T-helper 2 cell treated with Interferon-gamma antibody and Interleukin-4, amounts not matched to agents 5 μg/mL and 100 μg/mL, for 36 hours (primary cell): Measurements from ENCODE around the gene DLG1.
"Not testable (repeated sequence)": the region's sequence is repeated elsewhere in the genome, so short reads cannot be mapped to it uniquely, and the experiment has no call there.

ENCODE experiments used
- DNase-seq: peaks from one replicate; pipeline ENCODE4 v3.0.0; 2021; ENCODE audit warnings: low spot score
- H3K27ac Mint-ChIP-seq: one replicate; pipeline ENCODE4 v1.8.0; 2021; ENCODE audit warnings: mild to moderate bottlenecking, mixed read lengths
- H3K27me3 Mint-ChIP-seq: one replicate; pipeline ENCODE4 v1.8.0; 2021; ENCODE audit warnings: low read depth, mixed read lengths
- H3K36me3 Mint-ChIP-seq: one replicate; pipeline ENCODE4 v1.8.0; 2021; ENCODE audit warnings: low read depth, mixed read lengths
- H3K4me1 Mint-ChIP-seq: one replicate; pipeline ENCODE4 v1.8.0; 2021; ENCODE audit warnings: low read depth, mixed read lengths
- H3K4me3 Mint-ChIP-seq: one replicate; pipeline ENCODE4 v1.8.0; 2022; ENCODE audit warnings: mild to moderate bottlenecking, moderate library complexity, mixed read lengths
- H3K9me3 Mint-ChIP-seq: one replicate; pipeline ENCODE4 v1.8.0; 2021; ENCODE audit warnings: mixed read lengths

Gene DLG1

GRCh38 chr3:197216914-197217313 lies 81.5 kb downstream of the DLG1 start:
- peaks cover 3% of the 10 kb centered on the region for H3K4me1 Mint-ChIP-seq
- H3K27ac Mint-ChIP-seq, result no peak overlapping the region
- H3K9me3 Mint-ChIP-seq, result no peaks in the 10 kb centered on the region
- H3K36me3 Mint-ChIP-seq, result no peaks in the 10 kb centered on the region
- H3K27me3 Mint-ChIP-seq, result no peaks in the 10 kb centered on the region
- no peak for DNase-seq
- no peak overlapping the region for H3K4me3 Mint-ChIP-seq

- Mint-ChIP-seq H3K27ac (no peak overlapping the region), H3K36me3 (no peaks in the 10 kb centered on the region), H3K27me3 (no peaks in the 10 kb centered on the region), H3K4me1 (peaks cover 3% of the 10 kb centered on the region), H3K9me3 (no peaks in the 10 kb centered on the region), H3K4me3 (no peak overlapping the region)
- no peak for DNase-seq
These were observed 82.1 kb downstream of the DLG1 start for GRCh38 chr3:197216169-197216860.

- Mint-ChIP-seq H3K9me3 (no peaks in the 10 kb centered on the region), H3K36me3 (no peaks in the 10 kb centered on the region), H3K4me1 (peaks cover 3% of the 10 kb centered on the region), H3K27ac (no peak overlapping the region), H3K4me3 (no peak overlapping the region), H3K27me3 (no peaks in the 10 kb centered on the region)
- no peak for DNase-seq
These were observed 86.1 kb downstream of the DLG1 start for GRCh38 chr3:197212290-197212689.

- H3K9me3 Mint-ChIP-seq, H3K4me3 Mint-ChIP-seq, H3K27ac Mint-ChIP-seq, H3K27me3 Mint-ChIP-seq, H3K4me1 Mint-ChIP-seq, DNase-seq, H3K36me3 Mint-ChIP-seq: not testable (repeated sequence)
These were observed 86.7 kb downstream of the DLG1 start for GRCh38 chr3:197211698-197212097.

GRCh38 chr3:197209366-197210260 lies 88.8 kb downstream of the DLG1 start:
- H3K27ac Mint-ChIP-seq, result no peak overlapping the region
- no peaks in the 10 kb centered on the region for H3K27me3 Mint-ChIP-seq

GRCh38 chr3:197206913-197207312 lies 91.5 kb downstream of the DLG1 start:
- Mint-ChIP-seq H3K36me3 (no peaks in the 10 kb centered on the region), H3K27ac (no peak overlapping the region), H3K9me3 (no peaks in the 10 kb centered on the region), H3K4me3 (no peak overlapping the region), H3K4me1 (peaks cover 6% of the 10 kb centered on the region), H3K27me3 (no peaks in the 10 kb centered on the region)
- no peak for DNase-seq

More at GRCh38 chr3:197209366-197210260, 88.8 kb downstream of the DLG1 start:
- no peaks in the 10 kb centered on the region for H3K9me3 Mint-ChIP-seq
- H3K36me3 Mint-ChIP-seq, result no peaks in the 10 kb centered on the region
- H3K4me3 Mint-ChIP-seq, result no peak overlapping the region
- H3K4me1 Mint-ChIP-seq, result no peaks in the 10 kb centered on the region
- DNase-seq, result no peak

GRCh38 chr3:197205675-197206074 lies 92.7 kb downstream of the DLG1 start:
- H3K4me1 Mint-ChIP-seq, result peaks cover 6% of the 10 kb centered on the region
- H3K4me3 Mint-ChIP-seq, result no peak overlapping the region
- DNase-seq, result no peak
- no peaks in the 10 kb centered on the region for H3K27me3 Mint-ChIP-seq
- no peaks in the 10 kb centered on the region for H3K9me3 Mint-ChIP-seq
- H3K36me3 Mint-ChIP-seq, result no peaks in the 10 kb centered on the region
- no peak overlapping the region for H3K27ac Mint-ChIP-seq

GRCh38 chr3:197205265-197205664 lies 93.1 kb downstream of the DLG1 start:
- H3K27me3 Mint-ChIP-seq, result no peaks in the 10 kb centered on the region
- peaks cover 6% of the 10 kb centered on the region for H3K4me1 Mint-ChIP-seq
- no peak overlapping the region for H3K4me3 Mint-ChIP-seq
- no peak for DNase-seq
- no peaks in the 10 kb centered on the region for H3K9me3 Mint-ChIP-seq
- H3K27ac Mint-ChIP-seq, result no peak overlapping the region
- H3K36me3 Mint-ChIP-seq, result no peaks in the 10 kb centered on the region

GRCh38 chr3:197204736-197205135 lies 93.7 kb downstream of the DLG1 start:
- no peak overlapping the region for H3K27ac Mint-ChIP-seq
- DNase-seq, result no peak
- peaks cover 6% of the 10 kb centered on the region for H3K4me1 Mint-ChIP-seq
- no peak overlapping the region for H3K4me3 Mint-ChIP-seq
- no peaks in the 10 kb centered on the region for H3K27me3 Mint-ChIP-seq
- no peaks in the 10 kb centered on the region for H3K36me3 Mint-ChIP-seq
- H3K9me3 Mint-ChIP-seq, result no peaks in the 10 kb centered on the region

- Mint-ChIP-seq H3K4me1 (peaks cover 6% of the 10 kb centered on the region), H3K9me3 (no peaks in the 10 kb centered on the region), H3K27ac (no peak overlapping the region), H3K4me3 (no peak overlapping the region), H3K36me3 (no peaks in the 10 kb centered on the region), H3K27me3 (no peaks in the 10 kb centered on the region)
- no peak for DNase-seq
These were observed 94.7 kb downstream of the DLG1 start for GRCh38 chr3:197203714-197204146.

GRCh38 chr3:197202694-197203093 lies 95.7 kb downstream of the DLG1 start:
- Mint-ChIP-seq H3K27ac (no peak overlapping the region), H3K27me3 (no peaks in the 10 kb centered on the region), H3K36me3 (no peaks in the 10 kb centered on the region), H3K4me1 (peaks cover 6% of the 10 kb centered on the region), H3K4me3 (no peak overlapping the region), H3K9me3 (no peaks in the 10 kb centered on the region)
- DNase-seq, result no peak

GRCh38 chr3:197201791-197202452 lies 96.5 kb downstream of the DLG1 start:
- no peaks in the 10 kb centered on the region for H3K27me3 Mint-ChIP-seq
- no peak for DNase-seq
- no peaks in the 10 kb centered on the region for H3K9me3 Mint-ChIP-seq
- H3K4me3 Mint-ChIP-seq, result no peak overlapping the region
- H3K36me3 Mint-ChIP-seq, result no peaks in the 10 kb centered on the region
- no peak overlapping the region for H3K27ac Mint-ChIP-seq
- H3K4me1 Mint-ChIP-seq, result peaks cover 6% of the 10 kb centered on the region

GRCh38 chr3:197200856-197201255 lies 97.6 kb downstream of the DLG1 start:
- H3K36me3 Mint-ChIP-seq, H3K4me1 Mint-ChIP-seq, H3K9me3 Mint-ChIP-seq, H3K27me3 Mint-ChIP-seq, DNase-seq, H3K27ac Mint-ChIP-seq, H3K4me3 Mint-ChIP-seq: not testable (repeated sequence)

GRCh38 chr3:197197334-197197733 lies 101.1 kb downstream of the DLG1 start:
- Mint-ChIP-seq H3K27ac (no peak overlapping the region), H3K4me1 (no peaks in the 10 kb centered on the region), H3K4me3 (no peak overlapping the region), H3K27me3 (no peaks in the 10 kb centered on the region), H3K9me3 (no peaks in the 10 kb centered on the region), H3K36me3 (peaks cover 10% of the 10 kb centered on the region)
- DNase-seq, result no peak
